HL-60 (cell line): ENCODE results near the gene DDIT3.
"Not testable (repeated sequence)": the region's sequence is repeated elsewhere in the genome, so short reads cannot be mapped to it uniquely, and the experiment has no call there.

ENCODE experiments used
- DNase-seq, 2 experiments: peaks; one replicate each; pipeline ENCODE4 v3.0.0-alpha.2; 2010 to 2020; ENCODE audit warnings: low read depth in 1 of 2, low spot score in 1 of 2
- H3K27ac ChIP-seq: fragments of 250-450 bp; sonication (Bioruptor Pico); replicated peaks from 2 replicates; pipeline ENCODE4 v1.5.1; 2020; ENCODE audit warnings: mild to moderate bottlenecking, moderate library complexity
- H3K27me3 ChIP-seq: fragments of 250-450 bp; sonication (Bioruptor Pico); 2 replicates; pipeline ENCODE4 v1.5.1; 2021; ENCODE audit warnings: mild to moderate bottlenecking, moderate library complexity; ENCODE audit not compliant: insufficient read depth, poor library complexity, severe bottlenecking
- H3K4me3 ChIP-seq: replicated peaks from 2 replicates; pipeline ENCODE4 v1.5.1; 2011; ENCODE audit warnings: mild to moderate bottlenecking, control low read depth, low read length; ENCODE audit not compliant: insufficient read depth
- CTCF ChIP-seq: IDR thresholded peaks from one replicate; pipeline ENCODE4 v1.5.1; 2011; ENCODE audit warnings: low read length, control low read depth, inconsistent platforms; ENCODE audit not compliant: insufficient read depth
- GABPA ChIP-seq: IDR thresholded peaks from 2 replicates; pipeline ENCODE4 v1.6.1; 2012; ENCODE audit warnings: low read depth
- POLR2AphosphoS5 ChIP-seq: IDR thresholded peaks from 2 replicates; pipeline ENCODE4 v1.6.1; 2012; ENCODE audit warnings: low read depth
- REST ChIP-seq: IDR thresholded peaks from 2 replicates; pipeline ENCODE4 v1.6.1; 2012; ENCODE audit warnings: low read depth; ENCODE audit not compliant: insufficient replicate concordance
- SPI1 ChIP-seq: IDR thresholded peaks from 2 replicates; pipeline ENCODE4 v1.6.1; 2012; ENCODE audit warnings: low read depth, mild to moderate bottlenecking, borderline replicate concordance

DDIT3 gene

DNA sequence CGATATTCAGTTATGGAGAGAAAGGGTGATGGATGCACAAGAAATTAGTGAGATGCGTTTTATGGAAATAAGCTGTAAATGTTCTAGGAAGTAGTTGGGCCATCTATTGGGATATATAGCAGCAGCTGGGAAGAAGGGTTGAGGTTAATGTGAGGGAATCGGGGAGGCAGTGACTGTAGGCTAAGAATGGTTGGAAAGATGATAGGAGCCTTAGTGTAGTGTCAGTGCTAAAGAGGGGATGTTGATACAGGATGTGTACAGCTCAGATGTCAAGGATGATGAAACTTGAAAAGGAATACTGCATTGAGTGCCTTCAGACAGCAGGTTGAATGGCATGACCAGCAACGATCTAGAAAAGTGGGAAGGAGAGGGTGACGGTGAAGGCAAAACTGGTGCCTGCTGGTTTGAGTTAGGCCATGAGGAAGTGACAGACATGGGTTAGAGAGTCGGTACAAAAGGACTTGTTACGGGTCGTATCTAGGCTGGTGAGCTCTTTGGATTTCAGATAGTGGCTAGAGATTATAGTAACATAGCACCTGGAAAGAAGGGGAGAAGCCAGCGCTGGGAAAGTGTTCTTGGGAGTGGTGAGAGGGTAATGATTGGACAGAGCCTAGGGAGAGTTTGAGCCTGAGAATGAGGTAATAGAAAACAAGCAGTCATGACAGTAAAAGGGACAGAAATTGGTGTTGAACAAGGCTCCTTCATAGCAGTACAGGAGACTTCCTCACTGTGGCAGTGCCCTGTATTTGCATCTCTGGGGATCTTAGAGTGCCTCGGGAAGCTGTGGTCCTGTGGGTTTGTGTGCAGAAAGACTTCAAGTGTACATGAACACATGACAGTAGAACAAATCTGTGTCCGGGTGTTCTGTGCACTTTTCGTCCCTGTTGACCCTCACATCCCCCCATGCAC lies 22.8 kb downstream of the DDIT3 start:
- Histone ChIP-seq H3K27ac (0 out of 2 replicates have a peak overlapping the region, but pooled peaks have one; percentile 1), H3K4me3 (no peak overlapping the region), H3K27me3 (no peaks in the 10 kb centered on the region)
- TF ChIP-seq POLR2AphosphoS5 (no peak), GABPA (no peak), REST (no peak), CTCF (no peak), SPI1 (no peak)
- DNase-seq: peak in 1 of 2 experiments; percentile 33

DNA sequence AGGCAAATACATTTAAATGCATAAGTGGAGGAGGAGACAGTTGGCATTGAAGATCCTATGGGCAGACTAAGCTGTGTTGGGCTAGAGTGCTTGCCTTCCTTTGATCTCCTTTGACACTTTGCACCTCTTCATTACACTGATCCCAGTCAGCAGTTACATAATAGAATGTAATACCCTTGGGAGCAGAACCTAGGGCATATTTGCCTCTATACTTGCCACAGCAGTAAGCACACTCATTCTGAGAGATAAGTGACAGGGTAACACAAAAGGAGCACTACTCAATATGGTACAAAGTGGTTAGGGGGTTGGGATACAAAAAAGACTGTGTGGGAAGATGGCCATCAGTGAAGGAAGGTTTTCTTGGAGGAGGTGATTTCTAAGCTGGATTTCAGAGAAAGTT lies 23.5 kb downstream of the DDIT3 start:
- TF ChIP-seq POLR2AphosphoS5 (no peak; the same call in 1 of the 2 replicates), REST (no peak), GABPA (no peak), CTCF (no peak), SPI1 (no peak)
- H3K27me3 ChIP-seq: no peaks in the 10 kb centered on the region
- no peak for DNase-seq
- no peak overlapping the region for H3K4me3 ChIP-seq
- no peak overlapping the region for H3K27ac ChIP-seq

DNA sequence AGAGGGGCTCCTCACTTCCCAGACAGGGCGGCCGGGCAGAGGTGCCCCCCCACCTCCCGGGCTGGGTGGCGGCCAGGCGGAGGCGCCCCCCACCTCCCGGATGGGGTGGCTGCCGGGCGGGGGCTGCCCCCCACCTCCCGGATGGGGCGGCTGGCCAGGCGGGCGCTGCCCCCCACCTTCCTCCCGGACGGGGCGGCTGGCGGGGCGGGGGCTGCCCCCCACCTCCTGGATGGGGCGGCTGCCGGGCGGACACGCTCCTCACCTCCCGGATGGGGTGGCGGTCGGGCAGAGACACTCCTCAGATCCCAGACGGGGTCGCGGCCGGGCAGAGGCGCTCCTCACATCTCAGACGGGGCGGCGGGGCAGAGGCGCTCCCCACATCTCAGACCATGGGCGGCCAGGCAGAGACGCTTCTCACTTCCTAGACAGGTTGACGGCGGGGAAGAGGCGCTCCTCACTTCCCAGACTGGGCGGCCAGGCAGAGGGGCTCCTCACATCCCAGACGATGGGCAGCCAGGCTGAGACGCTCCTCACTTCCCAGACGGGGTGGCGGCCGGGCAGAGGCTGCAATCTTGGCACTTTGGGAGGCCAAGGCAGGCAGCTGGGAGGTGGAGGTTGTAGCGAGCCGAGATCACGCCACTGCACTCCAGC lies 25.1 kb downstream of the DDIT3 start:
- not testable (repeated sequence) for H3K27ac ChIP-seq, H3K4me3 ChIP-seq, DNase-seq

More for the DNA sequence above, 25.1 kb downstream of the DDIT3 start:
- not testable (repeated sequence) for H3K27me3 ChIP-seq
